PC-9 (cell line): ENCODE data around the gene SCAMP1.

Source experiments
- EZH2 ChIP-seq: fragments of 200-600 bp; sonication (generic); IDR thresholded peaks from 2 replicates; pipeline ENCODE4 v1.8.0; 2017; ENCODE audit warnings: antibody characterized with exemption, low read depth
- TF ChIP-seq, protein P1 (sequence below): fragments of 200-600 bp; sonication (generic); conservative IDR thresholded peaks from 2 replicates; pipeline ENCODE4 v1.6.1; 2017; ENCODE audit warnings: mixed run types, antibody characterized with exemption, mild to moderate bottlenecking, moderate library complexity

DNA sequence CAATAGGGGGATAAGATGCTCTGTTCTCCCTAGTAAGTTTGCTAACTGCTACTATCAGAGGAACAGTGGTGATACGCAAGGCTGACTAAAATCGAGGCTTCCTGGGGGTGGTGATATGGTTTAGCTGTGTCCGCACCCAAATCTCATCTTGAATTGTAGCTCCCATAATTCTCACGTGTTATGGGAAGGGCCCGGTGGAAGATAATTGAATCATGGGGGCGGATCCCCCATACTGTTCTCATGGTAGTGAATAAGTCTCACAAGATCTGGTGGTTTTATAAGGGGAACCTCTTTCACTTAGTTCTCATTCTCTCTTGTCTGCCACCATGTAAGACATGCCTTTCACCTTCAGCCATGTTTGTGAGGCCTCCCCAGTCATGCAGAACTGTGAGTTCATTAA lies 153.0 kb downstream of the SCAMP1 start:
- TF ChIP-seq, protein P1, sequence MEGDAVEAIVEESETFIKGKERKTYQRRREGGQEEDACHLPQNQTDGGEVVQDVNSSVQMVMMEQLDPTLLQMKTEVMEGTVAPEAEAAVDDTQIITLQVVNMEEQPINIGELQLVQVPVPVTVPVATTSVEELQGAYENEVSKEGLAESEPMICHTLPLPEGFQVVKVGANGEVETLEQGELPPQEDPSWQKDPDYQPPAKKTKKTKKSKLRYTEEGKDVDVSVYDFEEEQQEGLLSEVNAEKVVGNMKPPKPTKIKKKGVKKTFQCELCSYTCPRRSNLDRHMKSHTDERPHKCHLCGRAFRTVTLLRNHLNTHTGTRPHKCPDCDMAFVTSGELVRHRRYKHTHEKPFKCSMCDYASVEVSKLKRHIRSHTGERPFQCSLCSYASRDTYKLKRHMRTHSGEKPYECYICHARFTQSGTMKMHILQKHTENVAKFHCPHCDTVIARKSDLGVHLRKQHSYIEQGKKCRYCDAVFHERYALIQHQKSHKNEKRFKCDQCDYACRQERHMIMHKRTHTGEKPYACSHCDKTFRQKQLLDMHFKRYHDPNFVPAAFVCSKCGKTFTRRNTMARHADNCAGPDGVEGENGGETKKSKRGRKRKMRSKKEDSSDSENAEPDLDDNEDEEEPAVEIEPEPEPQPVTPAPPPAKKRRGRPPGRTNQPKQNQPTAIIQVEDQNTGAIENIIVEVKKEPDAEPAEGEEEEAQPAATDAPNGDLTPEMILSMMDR, result no peak
- no peak for TF ChIP-seq EZH2
